C4-2B (cell line): ENCODE measurements around the gene CES3.

Experiments used
- H3K27ac ChIP-seq: fragments of 450-650 bp; 2 replicates; pipeline ENCODE4 v1.5.1; 2017
- CTCF ChIP-seq: fragments of 450-650 bp; conservative IDR thresholded peaks from 2 replicates; pipeline ENCODE4 v1.5.1; 2017; ENCODE audit warnings: mild to moderate bottlenecking
- ZFX ChIP-seq: fragments of 450-650 bp; IDR thresholded peaks from 2 replicates; pipeline ENCODE4 v1.6.1; 2017

CES3 gene

GRCh38 chr16:67006930-67007658, 46.0 kb downstream of the CES3 start:
- TF ChIP-seq CTCF, result no peak
- no peak overlapping the region for H3K27ac ChIP-seq

- TF ChIP-seq CTCF, result no peak
- no peak for TF ChIP-seq ZFX
- H3K27ac ChIP-seq, result no peak overlapping the region
Observed at GRCh38 chr16:67009158-67009557, 48.1 kb downstream of the CES3 start.

- TF ChIP-seq ZFX (no peak), CTCF (no peak)
Observed at GRCh38 chr16:67011274-67011673, 50.2 kb downstream of the CES3 start.

GRCh38 chr16:67013233-67013822, 52.3 kb downstream of the CES3 start:
- TF ChIP-seq ZFX (no peak), CTCF (no peak)
- no peak overlapping the region for H3K27ac ChIP-seq

More at GRCh38 chr16:67011274-67011673, 50.2 kb downstream of the CES3 start:
- no peak overlapping the region for H3K27ac ChIP-seq

GRCh38 chr16:67013823-67014633, 53.0 kb downstream of the CES3 start:
- TF ChIP-seq CTCF (no peak), ZFX (no peak)
- no peak overlapping the region for H3K27ac ChIP-seq

- no peak overlapping the region for H3K27ac ChIP-seq
- no peak for TF ChIP-seq CTCF
- TF ChIP-seq ZFX, result no peak
Observed at GRCh38 chr16:67014634-67015312, 53.7 kb downstream of the CES3 start.
